Mesodermal cell (in vitro differentiated cells): ENCODE measurements around the gene DYNLRB1.

Experiments
- H3K27ac ChIP-seq: 2 replicates; pipeline ENCODE4 v1.7.0; 2013; ENCODE audit warnings: mild to moderate bottlenecking, low read depth, low read length, moderate library complexity; ENCODE audit not compliant: severe bottlenecking
- H3K36me3 ChIP-seq: 2 replicates; pipeline ENCODE4 v1.7.1; 2013; ENCODE audit warnings: mild to moderate bottlenecking, low read length, moderate library complexity; ENCODE audit not compliant: control insufficient read depth, insufficient read depth
- H3K4me1 ChIP-seq: one replicate; pipeline ENCODE4 v1.7.1; 2013; ENCODE audit warnings: mild to moderate bottlenecking, low read length; ENCODE audit not compliant: insufficient read depth, control insufficient read depth, poor library complexity, severe bottlenecking
- H3K4me3 ChIP-seq: 2 replicates; pipeline ENCODE4 v1.7.0; 2013; ENCODE audit warnings: low read length, control low read depth, mild to moderate bottlenecking; ENCODE audit not compliant: insufficient read depth, poor library complexity, severe bottlenecking; ENCODE audit errors: extremely low read depth
- H3K9me3 ChIP-seq: 2 replicates; pipeline ENCODE4 v1.7.1; 2013; ENCODE audit warnings: mild to moderate bottlenecking, low read length, moderate library complexity; ENCODE audit not compliant: control insufficient read depth
- WGBS, 2 experiments: methylation state at CpG; one replicate each; pipeline ENCODE4 v1.1.5; 2013; ENCODE audit warnings: missing lambda C conversion rate in 2 of 2; ENCODE audit not compliant: insufficient coverage in 2 of 2; 5-methylcytosine and 5-hydroxymethylcytosine counted together

Gene DYNLRB1

GRCh38 chr20:34558320-34559218 lies 42.3 kb downstream of the DYNLRB1 start, which contains the start of gene MAP1LC3A:
Gene MAP1LC3A, plus strand, starts transcription at chr20:34558718. Its CDS starts 151 bp downstream, at chr20:34558869.
- H3K36me3 ChIP-seq, result no peaks in the 10 kb centered on the region
- no peaks in the 10 kb centered on the region for H3K9me3 ChIP-seq
- WGBS, 2 experiments, result 6 to 7% methylated on average over 83 to 91 of the region's 103 CpGs
- H3K4me3 ChIP-seq, result peak within 1 kb of the TSS; percentile 54
- H3K4me1 ChIP-seq, result no peaks in the 10 kb centered on the region
- H3K27ac ChIP-seq, result peak within 1 kb of the TSS; percentile 84

- no peak overlapping the region for H3K27ac ChIP-seq
- WGBS, 2 experiments, result 71 to 78% methylated on average over 37 of the region's 43 CpGs
- H3K4me3 ChIP-seq, result peak overlapping the region; percentile 54
- H3K9me3 ChIP-seq, result no peaks in the 10 kb centered on the region
- peaks cover 3% of the 10 kb centered on the region for H3K4me1 ChIP-seq
- no peaks in the 10 kb centered on the region for H3K36me3 ChIP-seq
Measured at GRCh38 chr20:34559311-34560140, 43.3 kb downstream of the DYNLRB1 start.

GRCh38 chr20:34560141-34560523 lies 43.9 kb downstream of the DYNLRB1 start:
- WGBS, 2 experiments, result 80 to 92% methylated on average over 2 to 8 of the region's 12 CpGs
- no peaks in the 10 kb centered on the region for H3K36me3 ChIP-seq
- no peaks in the 10 kb centered on the region for H3K9me3 ChIP-seq
- peaks cover 6% of the 10 kb centered on the region for H3K4me1 ChIP-seq
- no peak overlapping the region for H3K27ac ChIP-seq
- no peak overlapping the region for H3K4me3 ChIP-seq

GRCh38 chr20:34560614-34561013 lies 44.4 kb downstream of the DYNLRB1 start:
- no peaks in the 10 kb centered on the region for H3K36me3 ChIP-seq
- H3K4me3 ChIP-seq, result no peak overlapping the region
- H3K4me1 ChIP-seq, result peaks cover 6% of the 10 kb centered on the region
- no peak overlapping the region for H3K27ac ChIP-seq
- H3K9me3 ChIP-seq, result no peaks in the 10 kb centered on the region
- 96 to 97% methylated on average over 4 to 5 of the region's 7 CpGs for WGBS, 2 experiments

GRCh38 chr20:34561661-34562060 lies 45.4 kb downstream of the DYNLRB1 start:
- no peak overlapping the region for H3K27ac ChIP-seq
- 94 to 95% methylated on average over 9 to 10 of the region's 10 CpGs for WGBS, 2 experiments
- H3K4me1 ChIP-seq, result peaks cover 6% of the 10 kb centered on the region
- H3K9me3 ChIP-seq, result no peaks in the 10 kb centered on the region
- H3K36me3 ChIP-seq, result no peaks in the 10 kb centered on the region
- H3K4me3 ChIP-seq, result no peak overlapping the region

GRCh38 chr20:34562641-34563040 lies 46.4 kb downstream of the DYNLRB1 start:
- H3K36me3 ChIP-seq, result no peaks in the 10 kb centered on the region
- WGBS, 2 experiments, result 61 to 83% methylated on average over 3 to 4 of the region's 5 CpGs
- H3K4me3 ChIP-seq, result no peak overlapping the region
- no peak overlapping the region for H3K27ac ChIP-seq
- H3K9me3 ChIP-seq, result no peaks in the 10 kb centered on the region
- peaks cover 6% of the 10 kb centered on the region for H3K4me1 ChIP-seq

GRCh38 chr20:34564833-34565232 lies 48.6 kb downstream of the DYNLRB1 start:
- no peaks in the 10 kb centered on the region for H3K9me3 ChIP-seq
- H3K4me3 ChIP-seq, result no peak overlapping the region
- H3K4me1 ChIP-seq, result peaks cover 6% of the 10 kb centered on the region
- WGBS, 2 experiments, result 79 to 98% methylated on average over 6 to 7 of the region's 7 CpGs
- no peaks in the 10 kb centered on the region for H3K36me3 ChIP-seq
- no peak overlapping the region for H3K27ac ChIP-seq

- H3K4me3 ChIP-seq, result no peak overlapping the region
- H3K36me3 ChIP-seq, result no peaks in the 10 kb centered on the region
- no peak overlapping the region for H3K27ac ChIP-seq
- H3K4me1 ChIP-seq, result peaks cover 19% of the 10 kb centered on the region
- H3K9me3 ChIP-seq, result no peaks in the 10 kb centered on the region
- WGBS, 2 experiments, result 72 to 91% methylated on average over 3 to 6 of the region's 9 CpGs
Measured at GRCh38 chr20:34566978-34567891, 51.0 kb downstream of the DYNLRB1 start.

- WGBS, 2 experiments, result 74 to 93% methylated on average over 10 of the region's 15 CpGs
Measured at GRCh38 chr20:34567892-34568865, 52.0 kb downstream of the DYNLRB1 start.

More at GRCh38 chr20:34567892-34568865, 52.0 kb downstream of the DYNLRB1 start:
- no peak overlapping the region for H3K27ac ChIP-seq
- H3K4me3 ChIP-seq, result no peak overlapping the region
- no peaks in the 10 kb centered on the region for H3K36me3 ChIP-seq
- H3K9me3 ChIP-seq, result no peaks in the 10 kb centered on the region
- H3K4me1 ChIP-seq, result peaks cover 19% of the 10 kb centered on the region
